GM18499 (cell line): ENCODE measurements around the gene MRPS26.
"Not testable (repeated sequence)": the region's sequence is repeated elsewhere in the genome, so short reads cannot be mapped to it uniquely, and the experiment has no call there.

Experiments used
- ATAC-seq: cut with Tn5 transposase; IDR thresholded peaks from one replicate; pipeline ENCODE4 v1.9.1; 2021; ENCODE audit warnings: moderate number of reproducible peaks; ENCODE audit not compliant: insufficient read depth, unreplicated experiment

MRPS26 gene

GRCh38 chr20:3045816-3046676 is at the start of gene MRPS26:
MRPS26 (plus strand) TSS chr20:3046052; CDS start chr20:3046069, 17 bp downstream.
- peak; percentile 44 for ATAC-seq

GRCh38 chr20:2998728-2999127 is 47.1 kb upstream of the MRPS26 start:
- ATAC-seq: no peak

- no peak for ATAC-seq
These were observed 44.9 kb upstream of the MRPS26 start for GRCh38 chr20:3000852-3001523.

- no peak for ATAC-seq
These were observed 42.4 kb upstream of the MRPS26 start for GRCh38 chr20:3003416-3003815.

GRCh38 chr20:3010985-3011723 is 34.7 kb upstream of the MRPS26 start:
- no peak for ATAC-seq

- ATAC-seq: no peak
These were observed 34.1 kb upstream of the MRPS26 start for GRCh38 chr20:3011752-3012151.

- ATAC-seq: no peak
These were observed 32.1 kb upstream of the MRPS26 start for GRCh38 chr20:3013771-3014170.

GRCh38 chr20:3014179-3014578 is 31.7 kb upstream of the MRPS26 start:
- no peak for ATAC-seq

GRCh38 chr20:3014662-3015061 is 31.2 kb upstream of the MRPS26 start:
- ATAC-seq: no peak

GRCh38 chr20:3015302-3015701 is 30.6 kb upstream of the MRPS26 start:
- not testable (repeated sequence) for ATAC-seq

GRCh38 chr20:3021327-3021726 is 24.5 kb upstream of the MRPS26 start:
- ATAC-seq: no peak

- no peak for ATAC-seq
These were observed 24.1 kb upstream of the MRPS26 start for GRCh38 chr20:3021777-3022176.

GRCh38 chr20:3022559-3023490 is 23.0 kb upstream of the MRPS26 start:
- not testable (repeated sequence) for ATAC-seq

- ATAC-seq: no peak
These were observed 17.9 kb upstream of the MRPS26 start for GRCh38 chr20:3027987-3028386.

- no peak for ATAC-seq
These were observed 14.2 kb upstream of the MRPS26 start for GRCh38 chr20:3031524-3032147.

GRCh38 chr20:3032624-3033023 is 13.2 kb upstream of the MRPS26 start:
- ATAC-seq: no peak

GRCh38 chr20:3037654-3038053 is 8.2 kb upstream of the MRPS26 start:
- ATAC-seq: no peak

- no peak for ATAC-seq
These were observed 7.4 kb upstream of the MRPS26 start for GRCh38 chr20:3038454-3038853.

GRCh38 chr20:3039426-3039825 is 6.4 kb upstream of the MRPS26 start:
- ATAC-seq: no peak
